Measurements from ENCODE around the gene FBXL19.

The FBXL19 gene

GRCh38 chr16:30903596-30903995 is 19.8 kb upstream of the FBXL19 start:
- TF ChIP-seq CTCF (IDR thresholded peaks at IDR 0.05; ENCODE audit: low read depth, low read length) = no peak; the same call in 1 of the 2 replicates
- DNase-seq (ENCODE audit: extremely low read depth, low read depth) = no peak

GRCh38 chr16:30904114-30904780 is 19.1 kb upstream of the FBXL19 start:
- DNase-seq (ENCODE audit: extremely low read depth, low read depth) = no peak
- TF ChIP-seq CTCF (IDR thresholded peaks at IDR 0.05; ENCODE audit: low read depth, low read length) = no peak

- no peak for DNase-seq (ENCODE audit: extremely low read depth, low read depth)
- no peak for TF ChIP-seq CTCF (IDR thresholded peaks at IDR 0.05; ENCODE audit: low read depth, low read length)
Observed at GRCh38 chr16:30907064-30907463, 16.3 kb upstream of the FBXL19 start.

GRCh38 chr16:30910427-30911029 is 12.8 kb upstream of the FBXL19 start:
- no peak for DNase-seq (ENCODE audit: extremely low read depth, low read depth)
- TF ChIP-seq CTCF (IDR thresholded peaks at IDR 0.05; ENCODE audit: low read depth, low read length) = no peak

GRCh38 chr16:30912794-30913412 is 10.5 kb upstream of the FBXL19 start:
- DNase-seq (ENCODE audit: extremely low read depth, low read depth) = no peak

GRCh38 chr16:30914830-30915229 is 8.5 kb upstream of the FBXL19 start:
- TF ChIP-seq CTCF (IDR thresholded peaks at IDR 0.05; ENCODE audit: low read depth, low read length) = no peak
- DNase-seq (ENCODE audit: extremely low read depth, low read depth) = no peak

More at GRCh38 chr16:30912794-30913412, 10.5 kb upstream of the FBXL19 start:
- no peak for TF ChIP-seq CTCF (IDR thresholded peaks at IDR 0.05; ENCODE audit: low read depth, low read length)

GRCh38 chr16:30918614-30919013 is 4.8 kb upstream of the FBXL19 start:
- DNase-seq (ENCODE audit: extremely low read depth, low read depth) = no peak

More at GRCh38 chr16:30918614-30919013, 4.8 kb upstream of the FBXL19 start:
- no peak for TF ChIP-seq CTCF (IDR thresholded peaks at IDR 0.05; ENCODE audit: low read depth, low read length)
